Rectal smooth muscle tissue (tissue), 1 donor: ENCODE data around the gene SORCS2.
A peak's percentile ranks its signal among the peaks of the same experiment; 100 is the strongest.

Experiments used
- H3K27ac ChIP-seq: one replicate; pipeline ENCODE4 v1.7.0; 2013; ENCODE audit warnings: low read depth, low read length, inconsistent platforms
- H3K27me3 ChIP-seq: one replicate; pipeline ENCODE4 v1.7.0; 2013; ENCODE audit warnings: low read length; ENCODE audit not compliant: control insufficient read depth, insufficient read depth
- H3K36me3 ChIP-seq: one replicate; pipeline ENCODE4 v1.7.0; 2013; ENCODE audit warnings: low read length; ENCODE audit not compliant: control insufficient read depth, insufficient read depth
- H3K4me1 ChIP-seq: one replicate; pipeline ENCODE4 v1.7.0; 2013; ENCODE audit warnings: low read length; ENCODE audit not compliant: control insufficient read depth, insufficient read depth
- H3K4me3 ChIP-seq: one replicate; pipeline ENCODE4 v1.7.0; 2013; ENCODE audit warnings: low read length
- H3K9ac ChIP-seq: one replicate; pipeline ENCODE4 v1.7.0; 2013; ENCODE audit warnings: low read length

Gene SORCS2

GRCh38 chr4:7750523-7750922 is 558.2 kb downstream of the SORCS2 start:
- H3K27ac ChIP-seq: no peak overlapping the region
- H3K4me1 ChIP-seq: no peaks in the 10 kb centered on the region
- H3K27me3 ChIP-seq: no peaks in the 10 kb centered on the region
- no peaks in the 10 kb centered on the region for H3K36me3 ChIP-seq
- H3K9ac ChIP-seq: no peak overlapping the region
- no peak overlapping the region for H3K4me3 ChIP-seq

GRCh38 chr4:7750972-7751371 is 558.6 kb downstream of the SORCS2 start:
- Histone ChIP-seq H3K27me3 (no peaks in the 10 kb centered on the region), H3K4me1 (no peaks in the 10 kb centered on the region), H3K4me3 (no peak overlapping the region), H3K27ac (no peak overlapping the region), H3K9ac (no peak overlapping the region), H3K36me3 (no peaks in the 10 kb centered on the region)

DNA sequence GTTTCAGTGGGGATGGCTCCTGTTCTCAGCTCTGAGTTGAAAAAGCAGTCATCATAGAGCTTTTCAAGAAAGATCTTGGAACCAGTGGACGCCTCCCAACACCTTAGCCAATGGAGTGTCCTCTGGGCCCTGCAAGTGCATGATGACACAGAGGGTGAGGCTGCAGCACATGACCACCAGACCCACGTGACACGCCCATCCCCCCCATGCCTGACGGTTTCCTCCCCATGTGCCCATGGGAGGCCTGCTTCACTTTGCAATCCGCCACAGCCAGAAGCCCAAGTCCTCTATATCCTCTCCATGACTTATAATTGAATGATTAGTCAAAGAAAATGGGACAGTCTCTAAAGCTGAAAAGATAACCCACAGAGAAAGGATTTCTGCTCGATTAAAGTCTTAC is 560.3 kb downstream of the SORCS2 start:
- no peak overlapping the region for H3K9ac ChIP-seq
- H3K4me1 ChIP-seq: peaks cover 8% of the 10 kb centered on the region
- H3K36me3 ChIP-seq: no peaks in the 10 kb centered on the region
- no peaks in the 10 kb centered on the region for H3K27me3 ChIP-seq
- no peak overlapping the region for H3K27ac ChIP-seq
- H3K4me3 ChIP-seq: no peak overlapping the region

- H3K27ac ChIP-seq: no peak overlapping the region
- H3K27me3 ChIP-seq: no peaks in the 10 kb centered on the region
- no peak overlapping the region for H3K4me3 ChIP-seq
- no peaks in the 10 kb centered on the region for H3K36me3 ChIP-seq
- H3K9ac ChIP-seq: no peak overlapping the region
- H3K4me1 ChIP-seq: peaks cover 8% of the 10 kb centered on the region
Observed at GRCh38 chr4:7753271-7753670, 560.9 kb downstream of the SORCS2 start.

DNA sequence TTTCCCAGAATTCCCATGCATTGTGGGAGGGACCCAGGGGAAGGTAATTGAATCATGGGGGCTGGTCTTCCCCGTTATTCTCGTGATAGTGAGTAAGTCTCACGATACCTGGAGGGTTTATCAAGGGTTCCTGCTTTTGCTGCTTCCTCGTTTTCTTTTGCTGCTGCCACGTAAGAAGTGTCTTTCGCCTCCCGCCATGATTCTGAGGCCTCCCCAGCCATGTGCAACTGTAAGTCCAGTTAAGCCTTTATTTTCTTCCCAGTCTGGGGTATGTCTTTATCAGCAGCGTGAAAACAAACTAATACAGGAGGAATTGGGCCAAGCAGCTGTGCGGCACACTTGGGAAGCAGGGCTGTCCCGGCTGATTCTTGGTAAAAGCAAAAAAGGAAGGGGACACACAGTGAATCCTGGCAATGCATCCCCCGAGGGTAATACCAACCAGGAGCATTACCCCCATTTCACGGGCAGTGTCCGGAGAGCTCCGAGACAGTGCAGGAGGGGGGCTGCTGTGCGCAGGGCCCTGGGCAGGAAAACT is 561.7 kb downstream of the SORCS2 start:
- Histone ChIP-seq H3K9ac (no peak overlapping the region), H3K27me3 (no peaks in the 10 kb centered on the region), H3K4me1 (peaks cover 8% of the 10 kb centered on the region), H3K27ac (no peak overlapping the region), H3K4me3 (no peak overlapping the region), H3K36me3 (no peaks in the 10 kb centered on the region)

GRCh38 chr4:7754565-7755262 is 562.4 kb downstream of the SORCS2 start:
- H3K4me1 ChIP-seq: peaks cover 8% of the 10 kb centered on the region
- H3K36me3 ChIP-seq: no peaks in the 10 kb centered on the region
- no peak overlapping the region for H3K9ac ChIP-seq
- no peak overlapping the region for H3K27ac ChIP-seq
- H3K4me3 ChIP-seq: no peak overlapping the region
- no peaks in the 10 kb centered on the region for H3K27me3 ChIP-seq

DNA sequence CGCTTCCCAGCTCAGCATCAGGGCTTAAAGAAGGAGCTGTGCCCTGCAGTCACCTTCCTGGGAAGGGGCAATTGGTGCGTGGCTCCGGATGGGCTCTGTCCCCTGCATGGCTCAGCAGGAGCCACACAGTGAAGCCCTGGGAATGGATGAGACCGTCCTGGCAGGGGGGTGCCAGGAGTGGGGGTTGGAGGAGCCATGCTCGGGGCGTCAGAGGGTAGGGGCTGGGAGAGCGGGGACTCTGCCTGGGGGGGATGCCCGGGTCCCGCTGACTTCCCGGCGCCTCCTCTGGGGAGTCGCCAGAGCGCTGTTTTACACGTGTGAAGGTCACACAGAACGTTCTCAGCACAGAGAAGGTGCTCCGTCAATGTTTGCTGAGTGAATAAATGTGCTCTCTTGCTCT is 563.2 kb downstream of the SORCS2 start:
- Histone ChIP-seq H3K9ac (no peak overlapping the region), H3K36me3 (peaks cover under 1% of the 10 kb centered on the region), H3K27me3 (no peaks in the 10 kb centered on the region), H3K4me3 (no peak overlapping the region), H3K4me1 (peaks cover 8% of the 10 kb centered on the region), H3K27ac (no peak overlapping the region)

- no peaks in the 10 kb centered on the region for H3K27me3 ChIP-seq
- no peak overlapping the region for H3K9ac ChIP-seq
- peaks cover 8% of the 10 kb centered on the region for H3K4me1 ChIP-seq
Observed at GRCh38 chr4:7756071-7756470, 563.7 kb downstream of the SORCS2 start.

GRCh38 chr4:7756561-7757355 is 564.4 kb downstream of the SORCS2 start:
- Histone ChIP-seq H3K4me3 (no peak overlapping the region), H3K27me3 (no peaks in the 10 kb centered on the region), H3K9ac (no peak overlapping the region), H3K36me3 (peaks cover 6% of the 10 kb centered on the region), H3K27ac (peak overlapping the region; percentile 7), H3K4me1 (peaks cover 8% of the 10 kb centered on the region)

More at GRCh38 chr4:7756071-7756470, 563.7 kb downstream of the SORCS2 start:
- peaks cover 4% of the 10 kb centered on the region for H3K36me3 ChIP-seq
- no peak overlapping the region for H3K4me3 ChIP-seq
- H3K27ac ChIP-seq: no peak overlapping the region

- Histone ChIP-seq H3K36me3 (peaks cover 6% of the 10 kb centered on the region), H3K27me3 (no peaks in the 10 kb centered on the region), H3K9ac (no peak overlapping the region), H3K4me3 (no peak overlapping the region), H3K4me1 (peaks cover 8% of the 10 kb centered on the region), H3K27ac (peak overlapping the region; percentile 20)
Observed at GRCh38 chr4:7757501-7758471, 565.4 kb downstream of the SORCS2 start.

DNA sequence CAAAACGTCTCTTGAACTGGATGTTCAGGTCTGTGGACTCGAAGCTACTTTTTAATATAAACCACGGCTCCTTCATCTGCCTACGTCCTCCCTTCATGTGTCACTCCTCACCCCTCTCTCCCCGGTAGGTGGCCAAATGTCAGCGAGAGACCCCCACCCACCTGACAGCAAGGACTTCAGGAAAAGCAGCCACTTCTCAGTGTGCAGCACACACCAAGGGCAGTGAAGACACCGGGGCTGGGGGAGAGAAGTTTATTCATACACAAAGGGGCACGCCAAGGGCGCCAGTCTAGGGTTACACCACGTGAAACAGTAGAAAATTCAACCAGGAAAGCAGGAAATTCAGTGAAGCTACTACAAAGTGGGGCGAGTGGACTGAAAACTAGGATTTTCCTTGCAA is 566.1 kb downstream of the SORCS2 start:
- peaks cover 8% of the 10 kb centered on the region for H3K4me1 ChIP-seq

GRCh38 chr4:7759216-7759615 is 566.9 kb downstream of the SORCS2 start:
- Histone ChIP-seq H3K9ac (no peak overlapping the region), H3K36me3 (peaks cover 6% of the 10 kb centered on the region), H3K4me3 (no peak overlapping the region), H3K27ac (no peak overlapping the region), H3K27me3 (no peaks in the 10 kb centered on the region), H3K4me1 (peaks cover 8% of the 10 kb centered on the region)

More for the DNA sequence above, 566.1 kb downstream of the SORCS2 start:
- H3K36me3 ChIP-seq: peaks cover 6% of the 10 kb centered on the region
- no peaks in the 10 kb centered on the region for H3K27me3 ChIP-seq
- H3K9ac ChIP-seq: no peak overlapping the region
- H3K4me3 ChIP-seq: no peak overlapping the region
- H3K27ac ChIP-seq: no peak overlapping the region
